DND-41 (cell line): ENCODE measurements around the gene NPHS1.

Source experiments
- ATAC-seq: fragments of 200-7000 bp; cut with Tn5 transposase; 3 replicates; pipeline ENCODE4 v1.9.1; 2021; ENCODE audit warnings: low read depth; ENCODE audit not compliant: insufficient read depth
- DNase-seq: peaks from one replicate; pipeline ENCODE4 v3.0.0-alpha.2; 2020
- H2AFZ ChIP-seq: 2 replicates; pipeline ENCODE4 v1.6.0; 2012; ENCODE audit warnings: low read depth, low read length
- H3K27ac ChIP-seq: 2 replicates; pipeline ENCODE4 v1.5.1; 2012; ENCODE audit warnings: low read length, inconsistent platforms
- H3K27me3 ChIP-seq: fragments of 200-600 bp; sonication (generic); 2 replicates; pipeline ENCODE4 v1.6.0; 2012; ENCODE audit warnings: low read length, mild to moderate bottlenecking, inconsistent platforms; ENCODE audit not compliant: insufficient read depth, poor library complexity
- H3K36me3 ChIP-seq: 2 replicates; pipeline ENCODE4 v1.5.1; 2012; ENCODE audit warnings: low read length, inconsistent platforms; ENCODE audit not compliant: insufficient read depth
- H3K4me1 ChIP-seq: 2 replicates; pipeline ENCODE4 v1.5.1; 2012; ENCODE audit warnings: mild to moderate bottlenecking, low read length; ENCODE audit not compliant: insufficient read depth
- H3K4me2 ChIP-seq: 2 replicates; pipeline ENCODE4 v1.6.0; 2012; ENCODE audit warnings: mild to moderate bottlenecking, moderate library complexity, low read length, inconsistent platforms; ENCODE audit not compliant: insufficient read depth
- H3K4me3 ChIP-seq, 2 experiments: fragments of 200-600 bp in 1 of 2; shearing (Covaris generic) in 1 of 2; 2 replicates each; pipeline ENCODE4 v1.5.1; 2012 to 2016; ENCODE audit warnings: inconsistent platforms in 2 of 2, low read length in 2 of 2, mild to moderate bottlenecking in 2 of 2, low read depth in 1 of 2, moderate library complexity in 1 of 2
- H3K79me2 ChIP-seq: 2 replicates; pipeline ENCODE4 v1.6.0; 2012; ENCODE audit warnings: low read length, inconsistent platforms; ENCODE audit not compliant: insufficient read depth
- H3K9ac ChIP-seq: 2 replicates; pipeline ENCODE4 v1.6.0; 2012; ENCODE audit warnings: low read depth, mild to moderate bottlenecking, inconsistent platforms, low read length, moderate library complexity
- H3K9me3 ChIP-seq: 2 replicates; pipeline ENCODE4 v1.5.1; 2012; ENCODE audit warnings: low read length, moderate library complexity, mild to moderate bottlenecking, inconsistent platforms; ENCODE audit not compliant: insufficient read depth, severe bottlenecking
- H4K20me1 ChIP-seq: 2 replicates; pipeline ENCODE4 v1.6.0; 2012; ENCODE audit warnings: low read length; ENCODE audit not compliant: insufficient read depth
- CTCF ChIP-seq: IDR thresholded peaks from 2 replicates; pipeline ENCODE4 v1.5.1; 2012; ENCODE audit warnings: borderline replicate concordance, low read length, moderate library complexity, mild to moderate bottlenecking; ENCODE audit not compliant: poor library complexity, severe bottlenecking; ENCODE audit errors: extremely low read depth
- EZH2 ChIP-seq: IDR thresholded peaks from 3 replicates; pipeline ENCODE4 v1.6.1; 2012; ENCODE audit warnings: borderline replicate concordance, low read depth, mild to moderate bottlenecking, moderate library complexity, low read length, inconsistent platforms; ENCODE audit not compliant: severe bottlenecking

The NPHS1 gene

GRCh38 chr19:35874392-35874930 lies 22.2 kb upstream of the NPHS1 start:
- Histone ChIP-seq H3K9ac (no peak overlapping the region), H3K9me3 (no peaks in the 10 kb centered on the region), H3K4me2 (no peak overlapping the region), H3K4me1 (peaks cover under 1% of the 10 kb centered on the region), H3K27ac (no peak overlapping the region), H2AFZ (no peak overlapping the region), H3K27me3 (no peaks in the 10 kb centered on the region), H3K4me3 (no peak overlapping the region), H4K20me1 (peaks cover under 1% of the 10 kb centered on the region; the same call in 1 of the 2 replicates), H3K79me2 (no peaks in the 10 kb centered on the region), H3K36me3 (no peaks in the 10 kb centered on the region)
- TF ChIP-seq EZH2, result no peak
- no peak for TF ChIP-seq CTCF
- ATAC-seq (no peak), DNase-seq (no peak)

- Histone ChIP-seq H3K4me3 (no peak overlapping the region), H4K20me1 (no peaks in the 10 kb centered on the region; the same call in 1 of the 2 replicates), H3K27me3 (peaks cover 14% of the 10 kb centered on the region), H3K36me3 (no peaks in the 10 kb centered on the region), H3K4me1 (peaks cover 13% of the 10 kb centered on the region), H2AFZ (no peak overlapping the region), H3K9ac (no peak overlapping the region), H3K9me3 (no peaks in the 10 kb centered on the region), H3K27ac (no peak overlapping the region), H3K79me2 (no peaks in the 10 kb centered on the region), H3K4me2 (no peak overlapping the region)
- no peak for DNase-seq
- no peak for TF ChIP-seq CTCF
- TF ChIP-seq EZH2, result no peak
- ATAC-seq, result no peak
Measured at GRCh38 chr19:35872180-35872579, 19.9 kb upstream of the NPHS1 start.

GRCh38 chr19:35871611-35872010 lies 19.3 kb upstream of the NPHS1 start:
- H2AFZ ChIP-seq, result no peak overlapping the region
- no peak for ATAC-seq

More at GRCh38 chr19:35871611-35872010, 19.3 kb upstream of the NPHS1 start:
- H3K4me1 ChIP-seq, result peaks cover 13% of the 10 kb centered on the region
- no peaks in the 10 kb centered on the region for H3K9me3 ChIP-seq
- no peaks in the 10 kb centered on the region for H3K79me2 ChIP-seq
- TF ChIP-seq CTCF (no peak), EZH2 (no peak)
- DNase-seq, result no peak
- H3K4me3 ChIP-seq, result no peak overlapping the region
- no peak overlapping the region for H3K27ac ChIP-seq
- H3K4me2 ChIP-seq, result no peak overlapping the region
- peaks cover 14% of the 10 kb centered on the region for H3K27me3 ChIP-seq
- H3K9ac ChIP-seq, result no peak overlapping the region
- no peaks in the 10 kb centered on the region for H3K36me3 ChIP-seq
- no peaks in the 10 kb centered on the region; the same call in 1 of the 2 replicates for H4K20me1 ChIP-seq
